Keratinocyte (primary cell): ENCODE results near the gene CDC20. TPM values are rescaled to one million over a fixed set of nuclear protein-coding genes. Genes with fewer than 3 reads are reported as not detected.

Experiments used
- DNase-seq: peaks from one replicate; pipeline ENCODE4 v3.0.0-alpha.2; 2011; ENCODE audit warnings: low read depth, missing footprints, low spot score
- FAIRE-seq: peaks from 2 replicates; lab custom pipeline; 2011; peaks lifted over from hg19 to GRCh38; lab: Jason Lieb, UNC
- H2AFZ ChIP-seq: 2 replicates; pipeline ENCODE4 v1.6.0; 2012; ENCODE audit warnings: low read length, control low read depth, inconsistent platforms; ENCODE audit not compliant: control insufficient read depth
- H3K27ac ChIP-seq: 2 replicates; pipeline ENCODE4 v1.5.1; 2011; ENCODE audit warnings: low read length; ENCODE audit not compliant: control insufficient read depth, insufficient read depth
- H3K27me3 ChIP-seq: 3 replicates; pipeline ENCODE4 v1.6.0; 2011; ENCODE audit warnings: low read length; ENCODE audit not compliant: control insufficient read depth, insufficient read depth; ENCODE audit errors: extremely low read depth
- H3K36me3 ChIP-seq, 2 experiments: 2 replicates in 1 of 2; 3 replicates in 1 of 2; pipeline ENCODE4 v1.5.1; 2011; ENCODE audit warnings: low read length in 2 of 2, mild to moderate bottlenecking in 1 of 2; ENCODE audit not compliant: control insufficient read depth in 2 of 2, insufficient read depth in 2 of 2; ENCODE audit errors: extremely low read depth in 1 of 2
- H3K4me1 ChIP-seq: 3 replicates; pipeline ENCODE4 v1.5.1; 2011; ENCODE audit warnings: low read length; ENCODE audit not compliant: control insufficient read depth, insufficient read depth; ENCODE audit errors: extremely low read depth
- H3K4me2 ChIP-seq: 3 replicates; pipeline ENCODE4 v1.6.0; 2011; ENCODE audit warnings: low read depth, low read length; ENCODE audit not compliant: control insufficient read depth, insufficient read depth; ENCODE audit errors: extremely low read depth
- H3K4me3 ChIP-seq, 3 experiments: fragments of 200-600 bp in 1 of 3; sonication (generic) in 1 of 3; 2 replicates in 2 of 3; 3 replicates in 1 of 3; pipeline ENCODE4 v1.5.1; 2011 to 2016; ENCODE audit warnings: low read length in 3 of 3, mild to moderate bottlenecking in 3 of 3, control low read depth in 2 of 3, inconsistent platforms in 1 of 3, low read depth in 1 of 3, mixed read lengths in 1 of 3, mixed run types in 1 of 3, moderate library complexity in 1 of 3; ENCODE audit not compliant: control insufficient read depth in 2 of 3, insufficient read depth in 2 of 3; ENCODE audit errors: extremely low read depth in 1 of 3
- H3K79me2 ChIP-seq: 2 replicates; pipeline ENCODE4 v1.6.0; 2012; ENCODE audit warnings: low read length; ENCODE audit not compliant: control insufficient read depth, insufficient read depth
- H3K9ac ChIP-seq: 3 replicates; pipeline ENCODE4 v1.6.0; 2011; ENCODE audit warnings: low read length; ENCODE audit not compliant: control insufficient read depth, insufficient read depth; ENCODE audit errors: extremely low read depth
- H3K9me1 ChIP-seq: 3 replicates; pipeline ENCODE4 v1.6.0; 2011; ENCODE audit warnings: low read length; ENCODE audit not compliant: control insufficient read depth, insufficient read depth; ENCODE audit errors: extremely low read depth
- H3K9me3 ChIP-seq: 2 replicates; pipeline ENCODE4 v1.5.1; 2012; ENCODE audit warnings: low read depth, low read length; ENCODE audit not compliant: control insufficient read depth
- H4K20me1 ChIP-seq: 3 replicates; pipeline ENCODE4 v1.6.0; 2011; ENCODE audit warnings: low read length; ENCODE audit not compliant: control insufficient read depth, insufficient read depth; ENCODE audit errors: extremely low read depth
- EZH2 ChIP-seq: IDR thresholded peaks from one replicate; pipeline ENCODE4 v1.6.1; 2012; ENCODE audit warnings: inconsistent platforms, mild to moderate bottlenecking, low read length, moderate library complexity
- dilution Hi-C: fragments of 300-500 bp; cut with MboI; formaldehyde crosslinking; loops from one replicate; pipeline ENCODE4 v1.7.0; 2020; ENCODE audit warnings: low sequenced_read_pairs; ENCODE audit not compliant: extremely low pct_ligation_motif_present
- polyA plus RNA-seq, 5 experiments: library from polyadenylated mRNA; depleted of rRNA in 3 of 5; stranded (reverse) in 3 of 5; stranded (forward) in 1 of 5; unstranded in 1 of 5; fragments of >200 nt; gene quantifications; 1 replicate in 1 of 5; 2 replicates in 3 of 5; 3 replicates in 1 of 5; pipeline versions ENCODE4 v1.2.1 to v1.2.3, GENCODE V29; 2011 to 2012; ENCODE audit warnings: missing spikeins in 2 of 5, low read depth in 1 of 5, low replicate concordance in 1 of 5
- TF ChIP-seq, protein P1 (sequence below), 3 experiments: IDR thresholded peaks in 1 of 3; conservative IDR thresholded peaks in 1 of 3; optimal IDR thresholded peaks in 1 of 3; 2 replicates in 2 of 3; 3 replicates in 1 of 3; pipeline versions ENCODE3 to v1.5.1; 2011; ENCODE audit warnings: low read length in 3 of 3, mild to moderate bottlenecking in 3 of 3, moderate library complexity in 2 of 3, control low read depth in 1 of 3, inconsistent platforms in 1 of 3; ENCODE audit not compliant: insufficient read depth in 2 of 3; ENCODE audit errors: extremely low read depth in 1 of 3

Gene CDC20
- polyA plus RNA-seq, 1 donor (not counting 4 experiments of a cell fraction or from before 2014, with no cell fraction given): 84.2 TPM

DNA sequence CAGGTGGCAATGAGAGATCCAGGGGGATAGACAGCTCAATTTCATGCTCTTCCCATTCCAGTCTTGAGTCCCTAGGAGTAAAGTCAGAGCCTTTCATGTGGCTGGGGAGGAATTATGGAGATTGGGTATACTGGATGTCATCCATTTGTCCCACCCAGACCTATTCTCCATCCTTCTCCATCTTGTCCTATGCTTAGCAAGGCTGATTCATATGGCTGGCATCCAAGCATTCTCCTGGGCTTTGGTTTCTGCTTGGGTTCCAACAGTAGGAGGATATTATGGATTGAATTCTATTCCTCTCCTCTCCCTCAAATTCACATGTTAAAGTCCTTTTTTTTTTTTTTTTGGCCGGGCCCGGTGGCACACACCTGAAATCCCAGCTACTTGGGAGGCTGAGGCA is 3.8 kb upstream of the CDC20 start:
- Histone ChIP-seq H3K4me1 (peaks cover 7% of the 10 kb centered on the region), H3K79me2 (peaks cover 13% of the 10 kb centered on the region), H3K4me3 (no peak overlapping the region), H3K9me1 (no peaks in the 10 kb centered on the region), H3K36me3 (no peaks in the 10 kb centered on the region), H4K20me1 (no peaks in the 10 kb centered on the region), H3K27ac (no peak overlapping the region), H3K27me3 (no peaks in the 10 kb centered on the region), H3K4me2 (no peak overlapping the region), H3K9me3 (no peaks in the 10 kb centered on the region), H3K9ac (no peak overlapping the region), H2AFZ (no peak overlapping the region)
- DNase-seq (no peak), FAIRE-seq (no peak)
- dilution Hi-C loops: no loop called here
- TF ChIP-seq, protein P1, sequence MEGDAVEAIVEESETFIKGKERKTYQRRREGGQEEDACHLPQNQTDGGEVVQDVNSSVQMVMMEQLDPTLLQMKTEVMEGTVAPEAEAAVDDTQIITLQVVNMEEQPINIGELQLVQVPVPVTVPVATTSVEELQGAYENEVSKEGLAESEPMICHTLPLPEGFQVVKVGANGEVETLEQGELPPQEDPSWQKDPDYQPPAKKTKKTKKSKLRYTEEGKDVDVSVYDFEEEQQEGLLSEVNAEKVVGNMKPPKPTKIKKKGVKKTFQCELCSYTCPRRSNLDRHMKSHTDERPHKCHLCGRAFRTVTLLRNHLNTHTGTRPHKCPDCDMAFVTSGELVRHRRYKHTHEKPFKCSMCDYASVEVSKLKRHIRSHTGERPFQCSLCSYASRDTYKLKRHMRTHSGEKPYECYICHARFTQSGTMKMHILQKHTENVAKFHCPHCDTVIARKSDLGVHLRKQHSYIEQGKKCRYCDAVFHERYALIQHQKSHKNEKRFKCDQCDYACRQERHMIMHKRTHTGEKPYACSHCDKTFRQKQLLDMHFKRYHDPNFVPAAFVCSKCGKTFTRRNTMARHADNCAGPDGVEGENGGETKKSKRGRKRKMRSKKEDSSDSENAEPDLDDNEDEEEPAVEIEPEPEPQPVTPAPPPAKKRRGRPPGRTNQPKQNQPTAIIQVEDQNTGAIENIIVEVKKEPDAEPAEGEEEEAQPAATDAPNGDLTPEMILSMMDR (optimal IDR thresholded peaks at IDR 0.05 in 1 of 3, IDR thresholded peaks at IDR 0.05 in 1 of 3, conservative IDR thresholded peaks at IDR 0.05 in 1 of 3; ENCODE audit: extremely low read depth in 1 of 3, insufficient read depth in 2 of 3, low read length in 3 of 3): no peak
- TF ChIP-seq EZH2: no peak

DNA sequence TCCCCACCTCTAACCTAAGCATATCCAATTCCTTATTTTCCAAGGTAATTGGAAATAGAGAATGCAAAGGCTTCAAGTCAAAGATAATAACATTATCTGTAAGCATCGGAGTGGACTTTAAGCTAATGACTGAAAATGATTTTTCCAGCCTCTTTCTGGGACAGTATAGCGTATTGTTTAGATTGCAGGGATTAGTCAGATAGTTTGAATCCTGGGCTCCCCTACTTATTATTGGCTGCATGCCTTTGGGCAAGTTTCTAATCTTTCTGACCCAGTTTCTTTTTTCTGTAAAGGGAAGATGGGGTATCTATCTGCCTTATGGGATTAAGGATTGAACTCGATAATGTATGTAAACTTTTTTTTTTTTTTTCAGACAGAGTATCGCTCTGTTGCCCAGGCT is 1.5 kb upstream of the CDC20 start:
- no peak overlapping the region for H3K4me2 ChIP-seq
- no peak for TF ChIP-seq EZH2
- TF ChIP-seq, protein P1 (optimal IDR thresholded peaks at IDR 0.05 in 1 of 3, IDR thresholded peaks at IDR 0.05 in 1 of 3, conservative IDR thresholded peaks at IDR 0.05 in 1 of 3; ENCODE audit: extremely low read depth in 1 of 3, insufficient read depth in 2 of 3, low read length in 3 of 3): no peak

More for the DNA sequence above, 1.5 kb upstream of the CDC20 start:
- Histone ChIP-seq H3K36me3 (peaks cover 3 to 16% of the 10 kb centered on the region in 2 experiments), H3K27ac (no peak overlapping the region), H3K4me1 (peaks cover 26% of the 10 kb centered on the region), H3K4me3 (no peak overlapping the region), H3K9me1 (no peaks in the 10 kb centered on the region), H3K27me3 (no peaks in the 10 kb centered on the region), H3K9ac (no peak overlapping the region), H2AFZ (no peak overlapping the region), H3K79me2 (peaks cover 36% of the 10 kb centered on the region), H3K9me3 (no peaks in the 10 kb centered on the region), H4K20me1 (no peaks in the 10 kb centered on the region)
- FAIRE-seq: no peak
- no peak for DNase-seq
- dilution Hi-C loops: no loop called here
